Heart right ventricle (tissue), 16 donors: ENCODE results near the gene HINT3. TPM values are rescaled to one million over a fixed set of nuclear protein-coding genes. Genes with fewer than 3 reads are reported as not detected.

Experiments used
- ATAC-seq, 8 donors: fragments of 200-7000 bp; cut with Tn5 transposase; one replicate each; pipeline ENCODE4 v1.9.1; 2020; ENCODE audit warnings: mild to moderate bottlenecking in 8 of 8, moderate library complexity in 8 of 8, moderate number of reproducible peaks in 1 of 8
- DNase-seq, 2 donors: peaks; one replicate each; pipeline ENCODE4 v3.0.0-alpha.2; 2020
- H3K27ac ChIP-seq, 10 donors: fragments of 200-600 bp; sonication (generic) in 2 of 10; one replicate each; pipeline versions ENCODE4 v1.5.0 to v1.8.0; 2020 to 2022; ENCODE audit warnings: mild to moderate bottlenecking in 3 of 10
- H3K27me3 ChIP-seq, 7 donors: fragments of 200-600 bp; one replicate each; pipeline ENCODE4 v1.8.0; 2021 to 2022; ENCODE audit warnings: mild to moderate bottlenecking in 2 of 7
- H3K36me3 ChIP-seq, 9 donors: fragments of 200-600 bp; sonication (generic) in 1 of 9; one replicate each; pipeline versions ENCODE4 v1.5.0 to v1.8.0; 2020 to 2022; ENCODE audit warnings: mild to moderate bottlenecking in 2 of 9
- H3K4me1 ChIP-seq, 9 donors: fragments of 200-600 bp; sonication (generic) in 1 of 9; one replicate each; pipeline versions ENCODE4 v1.5.0 to v1.8.0; 2020 to 2022; ENCODE audit warnings: mild to moderate bottlenecking in 4 of 9
- H3K4me3 ChIP-seq, 10 donors: fragments of 200-600 bp; sonication (generic) in 2 of 10; one replicate each; pipeline versions ENCODE4 v1.5.0 to v1.8.0; 2020 to 2022; ENCODE audit warnings: mild to moderate bottlenecking in 7 of 10, moderate library complexity in 2 of 10
- H3K9me3 ChIP-seq, 11 donors: fragments of 200-600 bp in 10 of 11; sonication (generic) in 2 of 11; one replicate each; pipeline versions ENCODE4 v1.5.0 to v1.8.0; 2013 to 2022; ENCODE audit warnings: mild to moderate bottlenecking in 2 of 11, control low read depth in 1 of 11, moderate library complexity in 1 of 11
- CTCF ChIP-seq, 9 donors: fragments of 200-600 bp; sonication (generic) in 2 of 9; IDR thresholded peaks; one replicate each; pipeline versions ENCODE4 v1.5.0 to v1.8.0; 2021 to 2022; ENCODE audit warnings: antibody characterized with exemption in 9 of 9, mild to moderate bottlenecking in 5 of 9, moderate library complexity in 1 of 9
- WGBS, 2 donors: extraction: QIAGEN DNeasy Blood & Tissue Kit; methylation state at CpG; one replicate each; pipeline ENCODE4 v1.1.7; 2013; ENCODE audit warnings: inconsistent platforms in 1 of 2; 5-methylcytosine and 5-hydroxymethylcytosine counted together
- intact Hi-C, 10 donors: fragments of 100-400 bp; cut with DNase I; formaldehyde crosslinking; loops; one replicate each; pipeline versions ENCODE4 v1.11.1 to v1.14.2; 2022
- polyA plus RNA-seq, 2 donors: library from polyadenylated mRNA; stranded (reverse); fragments of 200-250 nt; gene quantifications; one replicate each; pipeline ENCODE4 v1.2.3, GENCODE V29; 2013
- total RNA-seq, 10 donors: library from RNA; stranded (reverse); fragmentation: NEBNext Ultra II Directional in 3 of 10; extraction: Animal tissue kit (Norgen Biotek cat#: 25700) in 3 of 10; gene quantifications; one replicate each; pipeline versions ENCODE4 v1.2.1 to v1.2.4, GENCODE V29; 2021 to 2023
- donor health status: Arrhythmogenic right ventricular cardiomyopathy.
- donor health status: ischemic (EF 13 %, LVEDD 7.1; RV severe dilation, severe dysfunction).
- donor health status: healthy with polysubstance abuse.
- donor health status: DM: no; HTN: yes; CAD: no.
- donor health status: DM: no; HTN: no; CAD: no.
- donor health status: ischemic (EF 25% LVEDD 6.9; RV normal size, moderate dysfunction).
- donor health status: ischemic (EF 25% LVEDD 5.7; RV mildly dilated, moderate dysfunction).
- donor health status: healthy.
- donor health status: DM: yes; HTN: yes; CAD: no.
- donor health status: Ischemic cardiomyopathy.
- donor health status: ischemic (EF 35%, LVEDD 5.7; RV mildly dilated, moderate dysfunction).
- donor health status: nonischemic (EF 11% LVEDD 7.7; RV severe dilation, severe dysfunction).
- donor health status: DM: yes; HTN: yes; CAD: no.
- donor health status: PGD.
- donor health status: ischemic (EF 29% LVEDD 5.4; RV normal size, mild dysfunction).
- donor health status: nonischemic (EF 23%, LVEDD 6.1; RV moderate dilation, normal function).

HINT3 gene
- total and polyA plus RNA-seq, 12 donors, result 6.2 to 41.6 (median 33.6) TPM

- H3K4me3 ChIP-seq, result no peak overlapping the region
- H3K9me3 ChIP-seq, result no peaks in the 10 kb centered on the region
- H3K27me3 ChIP-seq, result no peaks in the 10 kb centered on the region
- peaks cover 0 to 61% (median 7%) of the 10 kb centered on the region in 9 donors for H3K36me3 ChIP-seq
- no peak overlapping the region for H3K27ac ChIP-seq
- H3K4me1 ChIP-seq, result no peaks in the 10 kb centered on the region
- intact Hi-C loops, result loop anchor here in 3 of 10 donors (5.0 to 10.0 kb wide), 2 partner anchors 664 to 672 kb away; no protein-coding TSS in a partner anchor
- no peak for TF ChIP-seq CTCF (IDR thresholded peaks at IDR 0.05)
- ATAC-seq, result no peak
- 92 to 93% methylated on average over 3 of the region's 3 CpGs for WGBS, 2 donors
- DNase-seq, result no peak
These were observed 22.5 kb downstream of the HINT3 start for GRCh38 chr6:125979101-125979500.

- Histone ChIP-seq H3K4me3 (no peak overlapping the region), H3K27me3 (no peaks in the 10 kb centered on the region), H3K4me1 (peaks cover 0 to 8% (median 7%) of the 10 kb centered on the region in 9 donors), H3K9me3 (no peaks in the 10 kb centered on the region), H3K27ac (no peak overlapping the region), H3K36me3 (peaks cover 0 to 39% (median 4%) of the 10 kb centered on the region in 9 donors)
- intact Hi-C loops, result no loop called here
- 92 to 93% methylated on average over 2 of the region's 2 CpGs for WGBS, 2 donors
- TF ChIP-seq CTCF (IDR thresholded peaks at IDR 0.05), result no peak
- no peak for DNase-seq
- ATAC-seq, result no peak
These were observed 25.1 kb downstream of the HINT3 start for GRCh38 chr6:125981571-125982185.

GRCh38 chr6:125983246-125983945, 26.8 kb downstream of the HINT3 start:
- Histone ChIP-seq H3K4me1 (peaks cover 0 to 19% (median 13%) of the 10 kb centered on the region in 9 donors), H3K27ac (no peak overlapping the region), H3K9me3 (no peaks in the 10 kb centered on the region), H3K27me3 (no peaks in the 10 kb centered on the region), H3K36me3 (peaks cover 0 to 25% (median 0%) of the 10 kb centered on the region in 9 donors), H3K4me3 (no peak overlapping the region)
- no peak for TF ChIP-seq CTCF (IDR thresholded peaks at IDR 0.05)
- WGBS, 2 donors, result 62 to 80% methylated on average over 4 of the region's 4 CpGs
- no peak for ATAC-seq
- intact Hi-C loops, result no loop called here
- no peak for DNase-seq

GRCh38 chr6:125984311-125984710, 27.7 kb downstream of the HINT3 start:
- WGBS, 2 donors, result 75 to 76% methylated on average over 2 of the region's 2 CpGs
- Histone ChIP-seq H3K27me3 (no peaks in the 10 kb centered on the region), H3K36me3 (peaks cover 0 to 16% (median 0%) of the 10 kb centered on the region in 9 donors), H3K4me1 (peaks cover 0 to 19% (median 13%) of the 10 kb centered on the region in 9 donors), H3K27ac (no peak overlapping the region), H3K4me3 (no peak overlapping the region), H3K9me3 (no peaks in the 10 kb centered on the region)
- no peak for TF ChIP-seq CTCF (IDR thresholded peaks at IDR 0.05)
- DNase-seq (no peak), ATAC-seq (no peak)
- intact Hi-C loops, result no loop called here
